Measurements from ENCODE around the gene DCTD.

DCTD gene

GRCh38 chr4:182883351-182883750 is 33.8 kb downstream of the DCTD start:
- no peak for TF ChIP-seq ZFX (IDR thresholded peaks at IDR 0.05)
- no peak for TF ChIP-seq CTCF (conservative IDR thresholded peaks at IDR 0.05)
- no peak overlapping the region for H3K27ac ChIP-seq

GRCh38 chr4:182881914-182882313 is 35.3 kb downstream of the DCTD start:
- no peak for TF ChIP-seq CTCF (conservative IDR thresholded peaks at IDR 0.05)
- no peak for TF ChIP-seq ZFX (IDR thresholded peaks at IDR 0.05)
- no peak overlapping the region for H3K27ac ChIP-seq

GRCh38 chr4:182880387-182881356 is 36.5 kb downstream of the DCTD start:
- no peak overlapping the region for H3K27ac ChIP-seq
- TF ChIP-seq CTCF (conservative IDR thresholded peaks at IDR 0.05) (no peak), ZFX (IDR thresholded peaks at IDR 0.05) (no peak)

GRCh38 chr4:182879913-182880312 is 37.3 kb downstream of the DCTD start:
- no peak overlapping the region for H3K27ac ChIP-seq
- no peak for TF ChIP-seq ZFX (IDR thresholded peaks at IDR 0.05)
- no peak for TF ChIP-seq CTCF (conservative IDR thresholded peaks at IDR 0.05)

GRCh38 chr4:182878633-182879495 is 38.3 kb downstream of the DCTD start:
- TF ChIP-seq ZFX (IDR thresholded peaks at IDR 0.05) (no peak), CTCF (conservative IDR thresholded peaks at IDR 0.05) (no peak)
- no peak overlapping the region for H3K27ac ChIP-seq

- TF ChIP-seq ZFX (IDR thresholded peaks at IDR 0.05) (no peak), CTCF (conservative IDR thresholded peaks at IDR 0.05) (no peak)
- H3K27ac ChIP-seq: no peak overlapping the region
Measured at GRCh38 chr4:182877326-182877883, 39.8 kb downstream of the DCTD start.

All from C4-2B (cell line).